HuH-7 (cell line): ENCODE measurements around the gene RBBP4.
"Not testable (repeated sequence)": the region's sequence is repeated elsewhere in the genome, so short reads cannot be mapped to it uniquely, and the experiment has no call there.

Source experiments
- DNase-seq: peaks from one replicate; pipeline ENCODE4 v3.0.0; 2011; ENCODE audit warnings: low spot score

Gene RBBP4

DNA sequence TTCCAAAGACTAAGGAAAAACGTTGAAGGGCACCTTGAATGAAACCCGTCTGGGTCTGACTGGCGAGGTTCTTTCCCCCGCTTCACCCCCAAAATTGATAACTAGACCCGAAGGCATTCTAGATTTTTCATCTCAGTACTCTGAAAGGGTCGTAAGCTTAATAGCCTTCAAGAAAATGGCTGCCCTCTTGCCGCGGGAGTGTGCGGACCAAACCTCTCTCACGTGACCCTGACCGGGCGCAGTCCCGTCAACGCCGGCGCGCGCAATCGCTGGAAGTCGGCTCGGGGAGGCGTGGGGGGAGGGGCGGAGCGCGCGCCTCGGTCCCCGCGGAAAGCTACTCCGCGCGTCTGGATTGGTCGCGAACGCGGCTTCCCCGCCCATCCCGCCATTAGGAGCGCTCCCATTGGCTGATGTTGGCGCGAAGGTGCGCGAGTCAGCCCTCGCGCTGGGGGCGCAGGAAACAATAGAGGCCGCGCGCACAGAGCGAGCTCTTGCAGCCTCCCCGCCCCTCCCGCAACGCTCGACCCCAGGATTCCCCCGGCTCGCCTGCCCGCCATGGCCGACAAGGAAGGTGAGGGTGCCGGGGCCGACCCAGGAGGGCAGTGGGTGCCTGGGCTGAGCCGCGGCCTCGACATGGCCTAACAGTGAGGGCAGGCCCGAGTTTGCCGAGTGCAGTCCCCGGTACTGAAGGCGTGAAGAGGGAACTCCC is at the start of gene RBBP4:
Gene RBBP4, plus strand, starts transcription at position 457 of the 709 bp plus-strand sequence. Its CDS starts 99 bp downstream, at position 556.
- DNase-seq = peak; percentile 99

GRCh38 chr1:32605711-32606424 is 45.1 kb upstream of the RBBP4 start:
- DNase-seq = no peak

- no peak for DNase-seq
These were observed 44.2 kb upstream of the RBBP4 start for GRCh38 chr1:32606565-32607371.

DNA sequence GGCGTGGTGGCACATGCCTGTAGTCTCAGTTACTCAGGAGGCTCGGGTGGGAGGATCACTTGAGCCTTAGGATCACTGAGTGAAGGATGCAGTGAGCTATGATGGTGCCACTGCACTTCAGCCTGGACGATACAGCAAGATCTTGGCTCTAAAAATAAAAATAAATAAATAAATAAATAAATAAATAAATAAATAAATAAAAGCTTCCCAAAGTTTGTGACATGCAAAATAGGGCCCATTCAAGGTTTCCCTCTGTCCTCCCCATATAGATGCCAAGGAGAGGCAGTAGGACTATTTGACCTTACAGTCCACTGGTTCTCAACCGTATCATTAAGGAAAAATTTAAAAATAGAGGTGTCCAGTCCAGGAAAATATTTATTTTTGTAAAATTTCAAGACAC is 41.8 kb upstream of the RBBP4 start:
- no peak for DNase-seq

GRCh38 chr1:32611859-32612188 is 39.2 kb upstream of the RBBP4 start:
- no peak for DNase-seq

DNA sequence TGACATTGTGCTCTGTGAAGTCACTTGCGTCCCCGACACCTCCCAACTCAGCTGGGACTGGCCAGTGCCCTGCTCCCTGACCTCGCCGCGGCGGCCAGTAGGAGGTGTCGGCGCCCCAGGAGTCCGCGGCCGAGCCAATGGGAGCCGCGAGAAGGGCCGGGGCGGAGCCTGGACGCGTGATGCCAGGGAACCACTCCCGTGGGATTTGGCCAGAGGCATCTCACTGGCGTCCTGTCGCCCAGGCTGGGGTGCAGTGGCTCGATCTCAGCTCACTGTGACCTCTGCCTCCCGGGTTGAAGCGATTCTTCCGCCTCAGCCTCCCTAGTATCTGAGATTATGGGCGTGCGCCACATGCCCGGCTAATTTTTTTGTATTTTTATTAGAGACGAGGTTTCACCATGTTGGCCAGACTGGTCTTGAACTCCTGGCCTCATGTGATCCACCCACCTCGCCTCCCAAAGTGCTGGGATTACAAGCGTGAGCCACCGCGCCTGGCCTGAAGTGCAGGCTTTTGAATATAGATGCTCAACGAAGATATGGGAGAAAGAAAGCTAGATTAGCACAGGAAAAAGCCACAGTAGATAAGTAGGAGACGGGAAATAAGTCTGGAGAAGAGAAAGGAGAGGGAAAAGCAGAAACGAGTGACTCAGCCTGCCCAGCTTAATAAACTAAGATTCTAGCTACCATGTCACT is 38.7 kb upstream of the RBBP4 start:
- DNase-seq = peak; percentile 89

GRCh38 chr1:32613472-32613871 is 37.5 kb upstream of the RBBP4 start:
- no peak for DNase-seq

- no peak for DNase-seq
These were observed 32.3 kb upstream of the RBBP4 start for GRCh38 chr1:32618673-32619221.

DNA sequence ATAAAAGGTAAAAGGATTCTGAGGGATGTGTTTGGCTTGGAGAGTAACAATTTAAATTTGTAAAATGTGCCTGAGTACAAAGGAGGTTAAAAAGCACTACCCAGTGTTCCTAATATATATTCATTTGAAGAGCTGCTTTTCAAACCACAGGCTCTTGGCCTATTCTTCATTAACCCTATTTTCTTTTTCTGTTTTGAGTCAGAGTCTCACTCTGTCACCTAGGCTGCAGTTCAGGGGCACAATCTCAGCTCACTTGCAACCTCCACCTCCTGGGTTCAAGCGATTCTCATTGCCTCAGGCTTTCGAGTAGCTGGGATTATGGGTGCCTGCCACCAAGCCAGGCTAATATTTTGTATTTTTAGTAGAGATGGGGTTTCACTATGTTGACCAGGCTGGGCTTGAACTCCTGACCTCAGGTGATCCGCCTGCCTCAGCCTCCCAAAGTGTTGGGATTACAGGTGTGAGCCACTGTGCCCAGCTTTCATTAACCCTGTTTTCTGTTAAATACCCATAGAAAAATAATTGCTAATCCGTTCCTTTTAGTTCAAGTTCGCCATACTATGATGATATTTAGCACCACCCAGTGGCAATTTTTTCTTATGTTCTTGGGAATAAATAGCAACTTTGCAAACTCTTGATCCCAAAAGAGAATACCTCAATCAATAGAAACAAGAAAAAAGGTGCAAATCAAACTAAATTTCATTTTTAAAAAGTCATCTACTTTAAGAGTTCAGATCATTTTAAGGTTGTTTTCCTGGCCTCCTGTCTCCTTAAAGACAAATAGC is 31.1 kb upstream of the RBBP4 start:
- DNase-seq = no peak

GRCh38 chr1:32622205-32622604 is 28.8 kb upstream of the RBBP4 start:
- no peak for DNase-seq

- no peak for DNase-seq
These were observed 28.0 kb upstream of the RBBP4 start for GRCh38 chr1:32622806-32623681.

DNA sequence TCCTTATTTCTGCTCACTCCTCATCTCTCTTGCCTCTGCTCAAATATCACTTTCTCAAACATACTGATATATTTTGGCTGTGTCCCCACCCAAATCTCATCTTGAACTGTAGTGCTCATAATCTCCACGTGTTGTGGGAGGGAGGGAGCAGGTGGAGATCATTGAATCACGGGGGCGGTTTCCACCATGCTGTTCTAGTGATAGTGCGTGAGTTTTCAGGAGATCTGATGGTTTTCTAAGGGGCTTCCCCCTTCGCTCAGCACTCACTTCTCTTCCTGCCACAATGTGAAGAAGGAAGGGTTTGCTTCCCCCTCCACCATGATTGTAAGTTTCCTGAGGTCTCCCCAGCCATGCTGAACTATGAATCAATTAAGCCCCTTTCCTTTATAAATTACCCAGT is 27.2 kb upstream of the RBBP4 start:
- no peak for DNase-seq

DNA sequence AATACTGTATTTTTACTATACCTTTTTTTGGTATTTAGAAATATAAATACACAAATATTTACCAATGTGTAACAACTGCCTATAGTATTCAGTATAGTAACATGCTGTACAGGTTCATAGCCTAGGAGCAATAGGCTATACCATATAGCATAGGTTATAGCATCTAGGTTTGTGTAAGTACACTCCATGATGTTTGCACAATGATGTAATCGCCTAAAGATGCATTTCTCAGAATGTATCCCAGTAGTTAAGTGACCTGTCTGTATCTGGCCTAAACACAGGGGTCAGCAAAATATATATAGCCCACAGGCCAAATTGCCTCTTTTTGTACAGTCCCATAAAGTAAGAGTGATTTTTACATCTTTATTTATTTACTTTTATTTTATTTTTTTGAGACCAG is 24.8 kb upstream of the RBBP4 start:
- DNase-seq = no peak

DNA sequence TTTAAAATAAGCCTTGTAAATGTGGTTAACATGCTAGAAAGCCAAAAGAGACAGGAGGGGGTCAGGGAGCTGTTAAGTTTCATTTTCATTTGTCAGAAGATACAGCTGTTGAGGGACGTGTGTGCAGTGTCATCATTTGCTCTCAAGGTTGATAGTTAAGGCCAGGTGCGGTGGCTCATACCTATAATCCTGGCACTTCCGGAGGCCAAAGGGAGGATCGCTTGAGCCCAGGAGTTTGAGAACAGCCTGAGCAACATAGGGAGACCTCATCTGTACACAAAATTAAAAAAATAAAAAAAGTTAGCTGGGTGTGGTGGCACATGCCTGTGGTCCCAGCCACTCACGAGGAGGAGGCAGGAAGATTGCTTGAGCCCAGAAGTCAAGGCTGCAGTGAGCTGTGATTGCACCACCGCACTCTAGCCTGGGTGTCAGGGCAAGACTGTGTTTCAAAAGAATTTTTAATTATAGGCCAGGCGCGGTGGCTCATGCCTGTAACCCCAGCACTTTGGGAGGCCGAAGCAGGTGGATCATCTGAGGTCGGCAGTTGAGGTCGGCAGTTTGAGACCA is 23.3 kb upstream of the RBBP4 start:
- no peak for DNase-seq

GRCh38 chr1:32630173-32630572 is 20.8 kb upstream of the RBBP4 start:
- not testable (repeated sequence) for DNase-seq

DNA sequence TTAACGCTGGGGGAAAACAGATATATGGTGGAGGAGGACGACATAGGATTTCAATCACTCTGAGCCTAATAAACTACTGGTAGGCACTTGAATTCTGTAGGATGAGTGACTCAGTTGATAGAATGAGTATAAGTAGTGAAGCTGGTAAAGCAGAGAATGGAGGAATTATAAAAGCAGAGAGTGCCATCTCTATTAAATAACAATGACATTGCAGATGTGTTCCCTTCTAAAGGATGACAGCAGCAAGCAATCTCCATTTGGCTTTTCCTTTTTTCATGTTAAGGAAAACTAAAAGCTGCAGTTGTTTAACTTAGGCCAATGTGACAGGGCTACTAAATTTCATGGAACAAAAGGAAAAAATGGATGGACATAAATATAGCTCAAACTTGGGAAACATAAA is 18.2 kb upstream of the RBBP4 start:
- DNase-seq = no peak

DNA sequence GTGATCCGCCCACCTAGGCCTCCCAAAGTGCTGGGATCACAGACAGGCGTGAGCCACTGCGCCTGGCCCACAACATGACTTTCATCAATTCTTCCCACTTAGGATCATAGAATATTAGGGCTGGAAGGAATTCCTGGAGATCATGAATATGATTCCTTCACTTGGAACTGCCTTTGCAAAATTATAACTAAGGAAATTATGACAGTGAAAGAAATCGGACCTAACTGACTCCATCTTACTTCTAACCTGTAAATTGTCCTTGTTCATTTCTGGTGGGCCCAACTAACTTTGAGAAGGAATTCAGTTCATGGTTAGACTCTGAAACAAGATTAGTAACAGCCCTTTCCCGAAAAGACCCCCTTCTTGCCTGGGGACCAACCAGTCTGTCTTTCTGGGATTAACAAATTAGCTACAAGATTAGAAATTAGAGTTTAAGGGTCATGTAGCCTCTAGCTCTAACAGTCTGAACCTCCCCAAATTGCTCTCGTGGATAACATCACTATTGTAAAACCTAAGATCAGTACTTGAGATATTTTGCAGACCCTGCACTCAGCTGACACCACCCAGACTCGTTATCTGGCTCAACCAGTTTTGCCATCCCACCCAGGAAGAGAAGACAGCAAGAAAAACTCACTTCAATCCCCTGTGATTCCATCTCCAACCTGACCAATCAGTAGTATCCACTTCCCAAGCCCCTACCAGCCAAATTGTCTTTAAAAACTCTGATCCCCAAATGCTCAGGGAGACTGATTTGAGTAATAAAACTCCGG is 15.3 kb upstream of the RBBP4 start:
- no peak for DNase-seq

DNA sequence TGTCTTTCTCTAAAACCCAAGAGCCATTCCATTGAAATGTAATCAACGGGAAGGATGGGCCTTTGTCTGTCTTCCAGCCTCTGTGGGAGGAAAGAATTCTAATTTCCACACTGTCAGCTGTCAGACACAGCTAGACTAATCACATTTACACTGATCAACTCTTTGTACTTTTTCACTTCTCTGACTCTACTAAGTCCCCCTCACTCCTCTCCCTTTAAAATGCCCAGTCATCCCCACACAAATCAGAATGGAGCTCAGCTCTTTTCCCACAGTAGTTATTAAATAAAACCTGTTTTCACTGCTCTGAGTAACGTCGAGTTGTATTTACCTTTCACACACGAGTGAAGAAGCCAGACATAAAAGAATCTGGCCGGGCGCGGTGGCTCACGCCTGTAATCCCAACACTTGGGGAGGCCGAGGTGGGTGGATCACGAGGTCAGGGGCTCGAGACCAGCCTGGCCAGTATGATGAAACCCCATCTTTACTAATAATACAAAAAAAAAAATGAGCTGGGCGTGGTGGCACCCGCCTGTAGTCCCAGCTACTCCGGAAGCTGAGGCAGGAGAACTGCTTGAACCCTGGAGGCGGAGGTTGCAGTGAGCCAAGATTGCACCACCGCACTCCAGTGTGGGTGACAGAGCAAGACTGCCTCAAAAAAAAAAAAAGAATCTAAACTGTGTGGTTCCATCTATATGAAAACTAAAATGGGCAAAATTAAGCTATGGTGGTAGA is 13.9 kb upstream of the RBBP4 start:
- no peak for DNase-seq
